ENCODE measurements around the gene AADAC. TPM values are rescaled to one million over a fixed set of nuclear protein-coding genes. Genes with fewer than 3 reads are reported as not detected.
"Not testable (repeated sequence)": the region's sequence is repeated elsewhere in the genome, so short reads cannot be mapped to it uniquely, and the experiment has no call there.

Gene AADAC
- total RNA-seq, 2 donors from 2014 or later = not detected

GRCh38 chr3:151796105-151796680 lies 17.7 kb upstream of the AADAC start:
- Histone ChIP-seq H3K27ac (no peak overlapping the region), H3K4me1 (ENCODE audit: control insufficient read depth in 1 of 2, low read depth in 2 of 2) (no peaks in the 10 kb centered on the region), H3K9me3 (no peaks in the 10 kb centered on the region), H3K27me3 (replicated peaks; ENCODE audit: insufficient read depth) (no peaks in the 10 kb centered on the region), H3K4me3 (no peak overlapping the region), H3K36me3 (no peaks in the 10 kb centered on the region)
- DNase-seq (ENCODE audit: low spot score) = no peak
- TF ChIP-seq, protein P1, sequence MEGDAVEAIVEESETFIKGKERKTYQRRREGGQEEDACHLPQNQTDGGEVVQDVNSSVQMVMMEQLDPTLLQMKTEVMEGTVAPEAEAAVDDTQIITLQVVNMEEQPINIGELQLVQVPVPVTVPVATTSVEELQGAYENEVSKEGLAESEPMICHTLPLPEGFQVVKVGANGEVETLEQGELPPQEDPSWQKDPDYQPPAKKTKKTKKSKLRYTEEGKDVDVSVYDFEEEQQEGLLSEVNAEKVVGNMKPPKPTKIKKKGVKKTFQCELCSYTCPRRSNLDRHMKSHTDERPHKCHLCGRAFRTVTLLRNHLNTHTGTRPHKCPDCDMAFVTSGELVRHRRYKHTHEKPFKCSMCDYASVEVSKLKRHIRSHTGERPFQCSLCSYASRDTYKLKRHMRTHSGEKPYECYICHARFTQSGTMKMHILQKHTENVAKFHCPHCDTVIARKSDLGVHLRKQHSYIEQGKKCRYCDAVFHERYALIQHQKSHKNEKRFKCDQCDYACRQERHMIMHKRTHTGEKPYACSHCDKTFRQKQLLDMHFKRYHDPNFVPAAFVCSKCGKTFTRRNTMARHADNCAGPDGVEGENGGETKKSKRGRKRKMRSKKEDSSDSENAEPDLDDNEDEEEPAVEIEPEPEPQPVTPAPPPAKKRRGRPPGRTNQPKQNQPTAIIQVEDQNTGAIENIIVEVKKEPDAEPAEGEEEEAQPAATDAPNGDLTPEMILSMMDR (IDR thresholded peaks at IDR 0.05) = no peak
- no peak for ATAC-seq (ENCODE audit: insufficient number of reproducible peaks, low FRiP score, low read depth)

DNA sequence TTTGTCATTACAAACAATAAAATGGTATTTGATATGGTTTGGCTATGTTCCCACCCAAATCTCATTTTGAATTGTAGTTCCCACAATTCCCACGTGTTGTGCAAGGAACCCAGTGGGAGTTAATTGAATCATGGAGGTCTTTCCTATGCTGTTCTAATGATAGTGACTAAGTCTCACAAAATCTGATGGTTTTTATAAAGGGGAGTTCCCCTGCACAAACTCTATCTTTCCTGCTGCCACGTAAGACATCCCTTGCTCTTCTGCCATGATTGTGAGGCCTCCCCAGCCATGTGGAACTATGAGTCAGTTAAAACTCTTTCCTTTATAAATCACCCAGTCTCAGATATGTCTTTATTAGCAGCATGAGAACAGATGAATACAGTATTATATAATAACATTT lies 15.4 kb upstream of the AADAC start:
- no peaks in the 10 kb centered on the region for H3K27me3 ChIP-seq (replicated peaks; ENCODE audit: insufficient read depth)
- TF ChIP-seq, protein P1 (IDR thresholded peaks at IDR 0.05) = no peak
- H3K9me3 ChIP-seq = no peaks in the 10 kb centered on the region
- H3K36me3 ChIP-seq = no peaks in the 10 kb centered on the region
- ATAC-seq (ENCODE audit: insufficient number of reproducible peaks, low FRiP score, low read depth) (no peak), DNase-seq (ENCODE audit: low spot score) (no peak)
- no peak overlapping the region for H3K27ac ChIP-seq
- no peak overlapping the region for H3K4me3 ChIP-seq
- H3K4me1 ChIP-seq (ENCODE audit: control insufficient read depth in 1 of 2, low read depth in 2 of 2) = no peaks in the 10 kb centered on the region

DNA sequence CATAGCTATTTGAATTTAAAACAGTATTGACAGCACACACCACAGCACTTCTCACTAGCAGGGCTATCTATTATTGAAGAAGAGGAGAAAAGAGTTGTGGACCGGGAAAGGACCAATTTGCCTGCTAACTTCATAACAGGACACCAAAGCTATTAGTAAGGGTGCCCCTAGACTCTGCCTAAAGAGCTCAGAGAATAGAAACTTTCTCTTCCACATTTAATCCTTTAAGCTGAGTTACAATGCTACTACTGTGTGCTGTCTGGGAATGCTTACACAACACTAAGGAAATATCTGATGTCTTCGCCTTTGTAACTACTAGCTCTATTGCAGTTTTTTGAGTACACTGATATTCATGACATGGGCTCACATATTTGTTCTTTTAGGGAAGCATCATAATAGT lies 13.5 kb upstream of the AADAC start:
- Histone ChIP-seq H3K4me1 (ENCODE audit: control insufficient read depth in 1 of 2, low read depth in 2 of 2) (peaks cover 0 to 7% of the 10 kb centered on the region in 2 donors), H3K4me3 (no peak overlapping the region), H3K27ac (no peak overlapping the region), H3K9me3 (no peaks in the 10 kb centered on the region), H3K36me3 (no peaks in the 10 kb centered on the region), H3K27me3 (replicated peaks; ENCODE audit: insufficient read depth) (no peaks in the 10 kb centered on the region)
- ATAC-seq (ENCODE audit: insufficient number of reproducible peaks, low FRiP score, low read depth) (no peak), DNase-seq (ENCODE audit: low spot score) (no peak)
- TF ChIP-seq, protein P1 (IDR thresholded peaks at IDR 0.05) = no peak

DNA sequence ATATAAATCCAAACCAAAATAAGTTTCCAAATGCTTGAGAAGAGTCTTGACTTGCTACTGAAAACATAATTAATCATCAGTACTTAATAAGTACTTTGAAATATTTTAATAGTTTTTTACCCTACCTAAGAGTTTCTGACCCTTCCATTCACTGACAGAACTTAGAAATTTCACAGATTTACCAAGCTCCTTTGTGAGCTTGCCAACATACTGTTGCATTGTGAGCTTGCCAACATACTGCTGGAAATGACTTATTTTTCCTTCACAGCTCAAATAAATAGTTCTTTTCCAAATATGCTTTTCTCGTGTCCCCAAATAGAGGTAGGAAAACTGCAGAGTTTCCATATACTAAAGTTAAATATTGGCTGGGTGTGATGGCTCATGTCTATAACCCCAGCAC lies 9.6 kb upstream of the AADAC start:
- ATAC-seq (ENCODE audit: insufficient number of reproducible peaks, low FRiP score, low read depth) (no peak), DNase-seq (ENCODE audit: low spot score) (no peak)
- no peaks in the 10 kb centered on the region for H3K36me3 ChIP-seq
- H3K4me1 ChIP-seq (ENCODE audit: control insufficient read depth in 1 of 2, low read depth in 2 of 2) = peaks cover 0 to 7% of the 10 kb centered on the region in 2 donors
- TF ChIP-seq, protein P1 (IDR thresholded peaks at IDR 0.05) = no peak
- no peaks in the 10 kb centered on the region for H3K9me3 ChIP-seq
- H3K4me3 ChIP-seq = no peak overlapping the region
- H3K27ac ChIP-seq = no peak overlapping the region
- H3K27me3 ChIP-seq (replicated peaks; ENCODE audit: insufficient read depth) = no peaks in the 10 kb centered on the region

DNA sequence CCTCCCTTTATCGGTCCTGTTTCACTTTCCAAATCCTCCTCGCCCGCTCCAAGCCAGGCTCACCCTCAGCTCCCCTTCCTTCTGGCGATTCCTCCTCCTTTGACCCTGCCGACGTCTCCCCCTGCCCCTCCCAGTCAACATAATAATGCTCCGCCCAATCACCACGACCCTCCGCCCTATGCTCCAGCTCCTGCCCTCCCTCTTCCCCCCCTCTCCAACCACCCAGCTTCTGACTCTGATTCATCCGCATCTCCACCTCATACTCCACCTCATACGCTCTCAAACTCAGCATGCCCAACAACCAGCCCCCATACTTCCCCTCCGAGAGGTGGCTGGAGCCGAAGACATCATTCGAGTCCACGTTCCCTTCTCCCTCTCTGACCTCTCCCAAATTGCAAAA lies 7.1 kb upstream of the AADAC start:
- H3K27ac ChIP-seq = no peak overlapping the region
- H3K27me3 ChIP-seq (replicated peaks; ENCODE audit: insufficient read depth) = no peaks in the 10 kb centered on the region
- H3K4me3 ChIP-seq = no peak overlapping the region
- H3K4me1 ChIP-seq (ENCODE audit: control insufficient read depth in 1 of 2, low read depth in 2 of 2) = peaks cover 0 to 7% of the 10 kb centered on the region in 2 donors
- TF ChIP-seq, protein P1 (IDR thresholded peaks at IDR 0.05) = no peak
- DNase-seq (ENCODE audit: low spot score) = no peak
- no peaks in the 10 kb centered on the region for H3K36me3 ChIP-seq
- no peaks in the 10 kb centered on the region for H3K9me3 ChIP-seq
- ATAC-seq (ENCODE audit: insufficient number of reproducible peaks, low FRiP score, low read depth) = no peak

DNA sequence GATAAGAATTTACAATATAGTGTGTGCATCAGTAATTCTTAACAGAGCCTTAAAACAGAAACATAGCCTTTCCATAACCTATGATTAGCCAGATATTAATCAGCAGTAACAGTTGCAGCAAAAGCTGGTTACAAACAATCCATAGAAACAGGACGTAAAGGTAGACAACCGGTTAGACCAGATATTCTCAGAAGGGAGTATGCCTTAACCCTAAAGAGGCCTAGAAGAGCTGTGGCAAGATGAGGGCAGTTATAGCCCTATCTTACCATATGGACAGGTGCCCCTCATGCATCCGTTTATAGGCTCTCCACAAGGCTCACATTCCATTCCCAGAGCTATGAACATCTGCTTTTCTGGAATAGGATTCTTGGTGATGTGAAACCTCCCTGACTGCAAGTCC lies 5.0 kb upstream of the AADAC start:
- DNase-seq (ENCODE audit: low spot score); H3K36me3 ChIP-seq; H3K27me3 ChIP-seq (replicated peaks; ENCODE audit: insufficient read depth); H3K4me3 ChIP-seq; ATAC-seq (ENCODE audit: insufficient number of reproducible peaks, low FRiP score, low read depth); H3K27ac ChIP-seq; H3K9me3 ChIP-seq; H3K4me1 ChIP-seq (ENCODE audit: control insufficient read depth in 1 of 2, low read depth in 2 of 2): not testable (repeated sequence)

Measured in thoracic aorta (tissue), 2 donors.